ENCODE results near the gene BCL2L12.
"Not testable (repeated sequence)": the region's sequence is repeated elsewhere in the genome, so short reads cannot be mapped to it uniquely, and the experiment has no call there.

The BCL2L12 gene

GRCh38 chr19:49718511-49718910, 52.8 kb downstream of the BCL2L12 start (continued):
- TF ChIP-seq PPARA (CRISPR knock-in tag; IDR thresholded peaks at IDR 0.05; ENCODE audit: borderline replicate concordance) (no peak), ZNF70 (CRISPR knock-in tag; IDR thresholded peaks at IDR 0.05) (no peak), BACH2 (CRISPR knock-in tag; IDR thresholded peaks at IDR 0.05; ENCODE audit: borderline replicate concordance) (no peak), CSRNP3 (CRISPR knock-in tag; IDR thresholded peaks at IDR 0.05) (no peak), ARNTL (CRISPR knock-in tag; IDR thresholded peaks at IDR 0.05; ENCODE audit: borderline replicate concordance, low read depth) (no peak), ZNF565 (CRISPR knock-in tag; conservative IDR thresholded peaks at IDR 0.05; ENCODE audit: low read depth) (no peak)

- no peak for TF ChIP-seq CREB5 (CRISPR knock-in tag; IDR thresholded peaks at IDR 0.05; ENCODE audit: low read depth)
- TF ChIP-seq PATZ1 (CRISPR knock-in tag; IDR thresholded peaks at IDR 0.05; ENCODE audit: borderline replicate concordance) = no peak
- TF ChIP-seq ARNTL (CRISPR knock-in tag; IDR thresholded peaks at IDR 0.05; ENCODE audit: borderline replicate concordance, low read depth) = no peak
- no peak for TF ChIP-seq CSRNP3 (CRISPR knock-in tag; IDR thresholded peaks at IDR 0.05)
- ATAC-seq = no peak
These were observed 53.3 kb downstream of the BCL2L12 start for GRCh38 chr19:49718991-49719390.

- ATAC-seq = not testable (repeated sequence)
These were observed 53.7 kb downstream of the BCL2L12 start for GRCh38 chr19:49719420-49719819.
